SK-N-MC (cell line): ENCODE data around the gene SMG1.
"Not testable (repeated sequence)": the region's sequence is repeated elsewhere in the genome, so short reads cannot be mapped to it uniquely, and the experiment has no call there.

Source experiments
- EZH2 ChIP-seq: fragments of 200-600 bp; sonication (generic); IDR thresholded peaks from one replicate; pipeline ENCODE4 v1.6.1; 2017; ENCODE audit warnings: antibody characterized with exemption
- POLR2AphosphoS5 ChIP-seq: IDR thresholded peaks from 2 replicates; pipeline ENCODE4 v1.6.1; 2012; ENCODE audit warnings: mild to moderate bottlenecking, low read depth, low read length, borderline replicate concordance

DNA sequence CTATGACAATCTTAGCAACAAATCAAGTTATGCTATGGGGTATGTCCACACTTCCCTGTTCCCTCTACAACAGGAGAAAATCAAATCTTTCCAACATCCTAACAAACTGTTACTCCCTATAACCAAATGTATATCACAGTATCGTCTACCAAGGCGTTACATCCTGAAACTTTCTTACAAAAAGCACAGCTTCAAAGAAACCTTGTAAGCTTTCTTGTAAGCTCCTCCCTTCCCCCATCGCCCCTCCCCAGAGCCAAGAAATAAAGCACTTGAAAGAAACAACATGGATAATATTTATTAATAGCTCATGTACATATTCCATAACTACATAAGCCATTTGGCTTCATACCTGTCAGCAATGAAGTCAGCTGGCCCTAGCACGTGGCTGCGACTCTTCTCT is 2.3 kb downstream of the SMG1 start:
- TF ChIP-seq POLR2AphosphoS5, EZH2: not testable (repeated sequence)
